ENCODE data around the gene UBE4B.

The UBE4B gene

GRCh38 chr1:10080523-10080922 lies 47.8 kb downstream of the UBE4B start:
- TF ChIP-seq CTCF (IDR thresholded peaks at IDR 0.05): no peak
- Histone ChIP-seq H3K36me3 (ENCODE audit: control insufficient read depth, insufficient read depth, low read length) (no peaks in the 10 kb centered on the region), H3K27ac (no peak overlapping the region), H3K79me2 (peaks cover 3% of the 10 kb centered on the region), H3K9me3 (ENCODE audit: control insufficient read depth, low read length) (no peaks in the 10 kb centered on the region), H3K4me2 (ENCODE audit: low read length) (no peak overlapping the region), H3K4me3 (ENCODE audit: low read depth, low read length) (no peak overlapping the region), H2AFZ (no peak overlapping the region), H3K9ac (no peak overlapping the region), H3K4me1 (no peaks in the 10 kb centered on the region), H3K27me3 (ENCODE audit: control insufficient read depth, insufficient read depth, low read length) (no peaks in the 10 kb centered on the region)

GRCh38 chr1:10082785-10083479 lies 50.2 kb downstream of the UBE4B start:
- Histone ChIP-seq H3K79me2 (peaks cover 7% of the 10 kb centered on the region), H3K4me2 (ENCODE audit: low read length) (no peak overlapping the region), H3K36me3 (ENCODE audit: control insufficient read depth, insufficient read depth, low read length) (no peaks in the 10 kb centered on the region), H3K4me1 (no peaks in the 10 kb centered on the region), H3K27ac (no peak overlapping the region), H2AFZ (no peak overlapping the region), H3K4me3 (ENCODE audit: low read depth, low read length) (no peak overlapping the region), H3K9ac (no peak overlapping the region), H3K27me3 (ENCODE audit: control insufficient read depth, insufficient read depth, low read length) (no peaks in the 10 kb centered on the region), H3K9me3 (ENCODE audit: control insufficient read depth, low read length) (no peaks in the 10 kb centered on the region)
- no peak for TF ChIP-seq CTCF (IDR thresholded peaks at IDR 0.05)

- Histone ChIP-seq H3K36me3 (ENCODE audit: control insufficient read depth, insufficient read depth, low read length) (no peaks in the 10 kb centered on the region), H3K4me2 (ENCODE audit: low read length) (no peak overlapping the region), H3K4me3 (ENCODE audit: low read depth, low read length) (no peak overlapping the region), H3K79me2 (peaks cover 10% of the 10 kb centered on the region), H3K27ac (no peak overlapping the region), H3K27me3 (ENCODE audit: control insufficient read depth, insufficient read depth, low read length) (no peaks in the 10 kb centered on the region), H2AFZ (no peak overlapping the region), H3K9ac (no peak overlapping the region), H3K4me1 (no peaks in the 10 kb centered on the region), H3K9me3 (ENCODE audit: control insufficient read depth, low read length) (no peaks in the 10 kb centered on the region)
- TF ChIP-seq CTCF (IDR thresholded peaks at IDR 0.05): no peak
Observed at GRCh38 chr1:10084045-10084444, 51.3 kb downstream of the UBE4B start.

GRCh38 chr1:10085076-10085475 lies 52.3 kb downstream of the UBE4B start:
- no peaks in the 10 kb centered on the region for H3K9me3 ChIP-seq (ENCODE audit: control insufficient read depth, low read length)
- H3K4me2 ChIP-seq (ENCODE audit: low read length): no peak overlapping the region
- H3K4me3 ChIP-seq (ENCODE audit: low read depth, low read length): no peak overlapping the region
- H3K27ac ChIP-seq: no peak overlapping the region
- no peaks in the 10 kb centered on the region for H3K36me3 ChIP-seq (ENCODE audit: control insufficient read depth, insufficient read depth, low read length)
- TF ChIP-seq CTCF (IDR thresholded peaks at IDR 0.05): no peak
- H3K4me1 ChIP-seq: no peaks in the 10 kb centered on the region
- no peak overlapping the region for H3K9ac ChIP-seq
- no peak overlapping the region for H2AFZ ChIP-seq
- H3K27me3 ChIP-seq (ENCODE audit: control insufficient read depth, insufficient read depth, low read length): no peaks in the 10 kb centered on the region
- H3K79me2 ChIP-seq: peaks cover 14% of the 10 kb centered on the region

GRCh38 chr1:10087210-10087609 lies 54.5 kb downstream of the UBE4B start:
- no peak overlapping the region for H3K4me2 ChIP-seq (ENCODE audit: low read length)
- no peak overlapping the region for H3K27ac ChIP-seq
- no peak overlapping the region for H2AFZ ChIP-seq
- no peak for TF ChIP-seq CTCF (IDR thresholded peaks at IDR 0.05)
- H3K36me3 ChIP-seq (ENCODE audit: control insufficient read depth, insufficient read depth, low read length): no peaks in the 10 kb centered on the region
- no peaks in the 10 kb centered on the region for H3K9me3 ChIP-seq (ENCODE audit: control insufficient read depth, low read length)
- H3K79me2 ChIP-seq: peaks cover 16% of the 10 kb centered on the region
- no peaks in the 10 kb centered on the region for H3K4me1 ChIP-seq
- no peaks in the 10 kb centered on the region for H3K27me3 ChIP-seq (ENCODE audit: control insufficient read depth, insufficient read depth, low read length)
- H3K4me3 ChIP-seq (ENCODE audit: low read depth, low read length): no peak overlapping the region
- H3K9ac ChIP-seq: no peak overlapping the region
